Measurements from ENCODE around the gene DTNB.

DNA sequence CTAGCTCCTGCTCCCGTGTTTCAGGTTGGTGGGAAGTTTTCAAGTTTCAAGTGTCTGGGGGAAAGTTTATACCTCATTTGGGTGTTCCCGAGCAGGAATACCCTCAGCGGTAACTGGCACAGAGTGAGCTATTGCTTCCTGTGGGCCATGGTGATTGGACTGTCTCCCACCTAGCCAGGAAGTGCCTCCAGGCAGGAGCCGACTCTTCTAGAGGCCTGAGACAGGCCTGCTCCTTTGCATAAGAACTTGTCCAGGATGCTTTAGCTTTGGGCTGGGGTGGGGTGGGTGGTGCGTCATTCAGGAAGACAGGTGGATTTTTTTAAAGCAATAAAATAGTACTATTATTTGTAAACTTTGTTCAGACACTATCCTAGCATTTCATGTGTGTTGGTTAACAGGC lies 308.1 kb downstream of the DTNB start:
- TF ChIP-seq POU2F2 (IDR thresholded peaks at IDR 0.05; ENCODE audit: low read depth, low read length) (no peak), POLR2AphosphoS5 (IDR thresholded peaks at IDR 0.05; ENCODE audit: low read depth, low read length) (no peak), POLR2A (IDR thresholded peaks at IDR 0.05; ENCODE audit: low read depth, low read length) (no peak)

Measured in GM12891 (cell line).